Activated CD8-positive, alpha-beta memory T cell treated with anti-CD3 and anti-CD28 coated beads, Interleukin-2, amount 50 U/mL, for 1 hour (primary cell): ENCODE data around the gene KCTD14.
"Not testable (repeated sequence)": the region's sequence is repeated elsewhere in the genome, so short reads cannot be mapped to it uniquely, and the experiment has no call there.

Source experiments
- DNase-seq: peaks from one replicate; pipeline ENCODE4 v3.0.0-alpha.2; 2020; ENCODE audit errors: extremely low read depth

Gene KCTD14

DNA sequence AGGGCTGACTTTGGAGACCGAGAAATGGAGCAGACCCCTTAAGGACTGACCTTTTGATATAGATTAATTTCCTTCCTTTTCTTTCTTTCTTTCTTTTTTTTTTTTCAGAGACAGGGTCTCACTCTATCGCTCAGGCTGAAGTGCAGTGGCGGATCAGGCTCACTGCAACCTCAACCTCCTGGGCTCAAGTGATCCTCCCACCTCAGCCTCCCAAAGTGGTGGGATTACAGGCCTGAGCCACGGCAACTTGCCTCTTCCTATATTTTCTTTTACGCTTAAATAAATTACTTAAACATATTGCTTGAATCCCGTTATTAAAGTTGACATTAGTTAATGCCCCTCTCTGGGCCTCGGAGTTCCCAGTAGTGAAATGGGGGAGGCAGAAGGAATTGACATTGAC lies 350 bp upstream of the KCTD14 start:
- DNase-seq: no peak

DNA sequence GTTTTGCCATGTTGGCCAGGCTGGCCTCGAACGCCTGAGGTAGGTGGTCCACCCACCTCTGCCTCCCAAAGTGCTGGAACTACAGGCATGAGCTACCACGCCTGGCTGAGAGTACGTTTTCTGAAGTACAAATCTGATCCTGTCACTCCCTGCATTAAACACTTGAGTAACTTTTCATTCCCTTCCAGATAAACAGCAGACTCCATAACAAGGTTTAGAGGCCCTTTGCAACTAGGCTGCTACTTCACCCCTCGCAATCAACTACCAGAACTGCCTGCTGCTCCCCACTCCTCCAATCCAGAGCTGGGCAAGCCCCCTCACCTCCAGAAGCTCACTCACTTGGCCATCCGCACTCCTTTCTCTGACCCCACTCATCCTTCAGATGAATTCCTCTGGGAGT lies 1.5 kb downstream of the KCTD14 start:
- no peak for DNase-seq

DNA sequence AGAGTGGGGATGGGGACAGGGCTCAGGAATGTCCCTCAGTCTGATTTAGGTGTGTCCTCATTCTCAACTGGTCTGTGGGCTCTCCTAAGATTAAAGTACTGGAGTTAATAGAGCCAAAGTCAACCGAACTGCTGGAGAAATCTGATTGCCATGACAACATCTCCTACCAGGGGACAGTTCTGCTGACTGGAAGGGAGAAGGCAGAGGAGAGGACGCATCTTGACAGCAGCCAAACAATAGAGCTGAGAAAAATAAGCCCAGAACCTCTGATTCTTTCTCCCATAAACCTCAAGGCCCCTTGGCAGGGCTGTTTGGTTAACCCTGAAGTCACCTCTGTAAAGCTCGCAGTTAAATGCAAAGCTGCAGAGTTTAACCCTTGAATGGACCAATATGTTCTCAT lies 2.8 kb downstream of the KCTD14 start:
- no peak for DNase-seq

DNA sequence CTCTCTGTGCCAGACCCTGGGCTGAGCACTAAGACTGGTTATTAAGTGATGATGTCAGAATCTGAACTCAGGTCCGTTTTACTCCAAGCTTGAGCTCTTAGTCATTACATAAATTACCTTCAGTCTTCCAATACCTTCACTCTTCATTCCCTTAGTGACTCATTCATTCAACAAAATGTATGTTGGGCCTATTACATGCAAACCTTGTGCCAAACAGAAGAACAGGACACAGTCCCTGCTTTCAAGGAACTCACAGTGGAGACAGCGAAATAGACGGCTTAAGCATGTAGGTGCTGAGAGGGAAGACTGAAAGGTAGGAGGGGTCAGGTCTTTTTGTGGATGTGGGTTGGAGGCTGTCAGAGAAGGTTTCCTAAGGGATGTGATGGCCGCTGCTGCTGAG lies 3.3 kb downstream of the KCTD14 start:
- DNase-seq: no peak

DNA sequence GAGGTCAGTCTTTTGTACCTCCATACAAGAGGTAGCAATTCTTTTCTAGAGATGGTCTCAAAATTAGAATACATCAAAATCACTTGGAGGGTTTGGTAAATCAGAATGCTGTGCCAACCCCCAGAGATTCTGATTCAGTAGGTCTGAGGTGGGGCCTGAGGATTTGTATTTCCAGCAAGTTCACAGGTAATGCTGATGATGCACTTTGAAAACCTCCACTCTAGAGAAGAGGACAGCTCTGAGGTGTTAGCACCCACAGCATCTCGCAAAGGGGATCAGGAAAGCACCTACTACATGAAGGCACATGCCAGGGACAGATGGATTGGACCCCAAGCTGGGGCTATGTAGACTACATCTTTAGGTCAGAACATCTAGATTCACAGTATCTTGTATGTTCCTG lies 7.2 kb downstream of the KCTD14 start:
- DNase-seq: no peak

DNA sequence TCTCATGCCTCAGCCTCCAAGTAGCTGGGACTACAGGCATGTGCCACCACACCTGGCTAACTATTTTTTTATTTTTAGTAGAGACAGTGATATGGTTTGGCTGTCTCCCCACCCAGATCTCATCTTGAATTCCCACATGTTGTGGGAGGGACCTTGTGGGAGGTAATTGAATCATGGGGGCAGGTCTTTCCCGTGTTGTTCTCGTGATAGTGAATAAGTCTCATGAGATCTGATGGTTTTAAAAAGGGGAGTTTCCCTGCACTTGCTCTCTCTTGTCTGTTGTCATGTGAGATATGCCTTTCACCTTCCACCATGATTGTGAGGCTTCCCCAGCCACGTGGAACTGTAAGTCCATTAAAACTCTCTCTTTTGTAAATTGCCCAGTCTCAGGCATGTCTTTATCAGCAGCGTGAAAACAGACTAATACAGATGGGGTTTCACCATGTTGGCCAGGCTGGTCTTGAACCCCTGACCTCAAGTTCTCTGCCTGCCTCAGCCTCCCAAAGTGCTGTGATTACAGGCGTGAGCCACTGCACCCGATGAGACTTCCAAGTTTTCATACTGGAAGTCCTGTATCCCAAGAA lies 8.0 kb downstream of the KCTD14 start:
- not testable (repeated sequence) for DNase-seq

DNA sequence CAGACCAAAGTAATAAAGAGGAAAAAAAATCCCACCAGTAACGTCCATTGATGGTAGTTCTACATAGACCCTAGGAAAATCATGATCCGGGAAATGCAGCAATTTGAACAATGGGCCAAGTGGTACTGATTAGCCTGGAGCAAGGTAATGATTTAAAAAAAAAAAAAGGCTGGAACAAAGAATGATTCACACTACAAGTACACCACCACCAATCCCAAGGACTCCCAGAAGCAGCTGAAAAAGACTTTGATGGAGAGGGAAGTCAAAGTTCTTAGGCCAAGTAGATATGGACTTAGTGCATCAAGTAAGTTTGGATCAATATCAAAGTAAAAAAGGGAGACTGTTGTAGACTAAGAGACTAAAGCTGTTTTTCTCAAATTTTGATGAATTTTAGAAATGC lies 11.8 kb downstream of the KCTD14 start:
- DNase-seq: no peak

DNA sequence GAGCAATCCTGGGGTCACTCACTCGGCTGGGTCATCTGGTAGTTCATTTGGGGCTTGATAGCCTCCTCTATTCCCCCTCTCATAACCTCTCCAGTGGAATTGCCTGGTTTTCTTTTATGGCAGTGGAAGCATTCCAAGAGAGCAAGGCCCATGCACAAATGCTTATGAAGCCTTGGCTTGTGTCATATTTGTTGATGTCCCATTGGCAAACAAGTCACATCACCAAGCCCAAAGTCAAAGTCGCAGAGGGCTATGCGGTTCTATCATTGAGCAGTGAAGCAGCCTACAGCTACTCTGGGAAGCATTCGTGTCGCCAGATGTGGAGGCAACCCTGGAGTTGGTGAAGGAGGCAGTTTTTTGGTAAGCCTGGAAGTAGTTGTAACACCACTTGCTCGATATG lies 12.3 kb downstream of the KCTD14 start:
- no peak for DNase-seq

DNA sequence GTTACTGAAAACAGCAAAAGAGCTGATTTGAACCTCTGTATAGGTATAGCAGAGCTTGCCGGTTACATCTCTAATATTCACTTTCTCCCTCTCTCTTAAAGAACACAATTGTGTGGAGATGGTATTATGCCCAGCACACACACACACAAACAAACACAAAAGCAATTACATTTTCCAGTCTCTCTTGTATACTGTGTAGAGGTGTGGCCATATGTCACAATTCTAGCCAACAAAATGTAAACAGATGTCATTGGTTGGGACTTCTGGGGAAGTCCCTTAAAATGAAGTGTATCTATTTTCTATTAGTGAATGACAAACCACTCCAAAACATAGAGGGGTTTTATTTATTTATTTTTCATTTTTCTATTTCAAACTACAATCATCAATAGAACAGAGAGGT lies 12.8 kb downstream of the KCTD14 start:
- DNase-seq: no peak

DNA sequence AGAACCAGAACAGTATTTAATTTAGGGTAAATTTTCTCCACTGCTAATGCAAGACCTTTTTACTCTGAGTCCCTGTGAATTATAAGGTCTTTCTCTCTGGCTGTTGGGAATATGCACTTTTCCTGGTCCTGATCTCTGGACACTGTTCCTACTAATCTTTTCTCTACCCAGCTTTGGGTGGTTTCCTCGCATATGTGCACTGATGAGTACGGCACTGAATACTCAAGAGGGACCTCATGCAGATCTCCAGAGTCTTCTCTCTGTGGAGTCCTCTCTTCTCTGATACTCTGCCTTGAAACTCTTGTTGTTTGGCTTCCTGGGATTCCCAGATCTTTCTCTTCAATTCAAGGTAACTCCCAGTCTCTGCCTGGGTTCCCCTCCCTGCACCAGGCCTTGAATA lies 14.0 kb downstream of the KCTD14 start:
- no peak for DNase-seq

DNA sequence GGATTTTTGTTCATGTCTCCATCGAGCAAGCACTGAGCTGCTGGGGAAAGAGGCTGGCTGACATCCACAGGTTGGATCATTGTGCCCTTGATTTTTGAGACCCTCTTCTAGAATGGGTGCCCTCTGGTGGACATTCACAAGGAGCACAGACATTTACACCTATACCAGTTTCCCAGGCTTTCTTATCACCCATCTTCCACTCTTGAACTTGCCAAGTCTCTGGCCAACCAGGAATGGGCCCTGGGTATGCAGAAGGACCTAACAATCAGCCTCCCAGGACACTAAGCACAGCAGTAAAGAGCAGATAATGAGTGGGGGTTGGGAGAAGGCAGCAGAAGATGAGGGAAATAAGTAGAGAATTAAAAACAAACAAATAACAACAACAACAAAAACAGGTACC lies 22.9 kb downstream of the KCTD14 start:
- DNase-seq: no peak

DNA sequence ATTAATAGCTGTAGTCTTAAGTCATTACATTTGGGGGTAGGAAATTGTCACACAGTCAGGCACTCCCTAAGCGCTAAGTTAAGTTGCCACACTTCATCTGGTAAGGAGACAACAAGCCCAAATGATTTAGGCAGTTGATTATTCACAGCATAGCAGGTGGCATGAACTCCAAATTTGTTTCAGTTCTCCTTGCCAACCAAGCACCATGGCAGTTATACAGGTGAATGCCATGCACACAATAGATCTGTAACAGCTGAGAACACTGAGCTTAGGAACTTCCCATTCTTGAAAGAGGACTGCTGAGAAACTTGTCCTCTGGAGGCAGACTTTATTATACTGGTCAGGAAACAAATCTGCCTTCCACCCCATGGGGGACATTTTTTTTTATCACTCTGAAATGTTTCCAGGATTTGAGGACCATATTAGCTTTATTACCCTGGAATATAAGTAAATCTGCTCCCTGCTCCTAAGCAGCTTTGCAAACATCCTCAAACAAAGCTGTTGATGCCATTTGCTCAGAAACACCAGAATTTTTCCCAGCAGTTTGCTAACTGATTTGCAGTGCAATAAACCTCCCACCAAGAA lies 23.5 kb downstream of the KCTD14 start:
- no peak for DNase-seq

DNA sequence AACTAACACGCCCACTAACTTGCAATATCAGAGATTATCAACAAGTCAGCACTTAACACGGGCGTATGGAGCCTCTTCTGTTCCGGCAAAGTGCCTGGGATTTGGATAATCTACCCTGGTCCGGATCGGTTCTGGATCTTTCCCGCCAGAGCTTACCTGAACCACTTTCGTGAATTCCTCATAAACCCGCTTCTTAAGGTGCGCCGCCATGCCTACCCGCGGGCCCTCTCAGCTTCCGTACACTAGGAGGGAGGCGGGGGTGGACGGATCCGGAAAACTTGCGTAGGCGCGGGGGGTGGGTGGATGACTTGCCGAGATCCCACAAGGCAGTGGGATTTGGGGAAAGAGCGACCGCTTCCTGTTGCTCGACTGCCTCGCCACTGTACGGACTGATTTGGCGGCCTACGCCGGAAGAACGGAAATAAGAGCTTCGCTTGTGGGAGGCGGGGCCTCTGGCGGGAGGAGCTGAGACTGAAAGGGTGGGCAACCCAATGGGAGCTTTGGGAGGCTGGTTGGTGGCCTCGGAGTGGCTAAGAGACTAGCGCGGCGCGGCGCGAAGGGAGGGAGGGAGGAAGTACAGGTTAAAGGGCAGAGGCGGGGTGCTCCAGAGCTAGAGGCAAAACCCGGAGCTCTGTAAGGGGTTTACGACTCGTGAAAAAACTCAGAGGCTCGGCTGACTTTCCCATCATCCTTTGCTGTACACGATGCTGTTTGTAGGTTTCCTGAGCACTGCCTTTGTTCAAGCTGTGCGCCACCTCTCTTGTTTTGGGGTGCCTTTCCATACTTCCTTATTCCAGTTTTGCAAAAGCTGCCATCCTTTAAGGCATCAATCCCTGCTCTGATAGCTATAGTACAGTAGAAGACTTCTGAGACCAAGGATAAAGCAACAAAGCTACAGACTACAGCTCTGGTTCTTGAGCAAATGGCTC lies 28.4 kb downstream of the KCTD14 start, which contains the start of gene INTS4:
INTS4 (minus strand) TSS at position 235 of the 929 bp plus-strand sequence; CDS start at position 210, 25 bp downstream.
- peak; percentile 93 for DNase-seq

DNA sequence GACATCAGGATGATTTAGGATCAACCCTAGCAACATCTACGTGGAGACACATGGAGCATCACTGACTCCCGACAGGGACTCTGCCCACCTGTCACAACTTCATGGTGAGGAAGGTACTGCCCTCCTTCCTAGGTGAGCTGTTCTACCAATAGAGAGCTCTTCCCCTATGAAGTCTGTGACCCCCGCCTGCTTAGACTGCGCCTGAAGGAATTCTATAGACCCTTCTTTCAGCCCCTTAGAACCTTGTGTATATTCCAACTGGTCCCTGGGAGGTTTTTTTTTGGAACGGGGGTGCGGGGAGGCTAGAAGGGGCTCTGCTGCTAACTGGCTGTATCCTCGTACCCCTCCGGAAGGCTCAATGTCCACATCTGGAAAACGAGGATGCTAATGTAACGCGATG lies 29.2 kb downstream of the KCTD14 start:
- no peak for DNase-seq

DNA sequence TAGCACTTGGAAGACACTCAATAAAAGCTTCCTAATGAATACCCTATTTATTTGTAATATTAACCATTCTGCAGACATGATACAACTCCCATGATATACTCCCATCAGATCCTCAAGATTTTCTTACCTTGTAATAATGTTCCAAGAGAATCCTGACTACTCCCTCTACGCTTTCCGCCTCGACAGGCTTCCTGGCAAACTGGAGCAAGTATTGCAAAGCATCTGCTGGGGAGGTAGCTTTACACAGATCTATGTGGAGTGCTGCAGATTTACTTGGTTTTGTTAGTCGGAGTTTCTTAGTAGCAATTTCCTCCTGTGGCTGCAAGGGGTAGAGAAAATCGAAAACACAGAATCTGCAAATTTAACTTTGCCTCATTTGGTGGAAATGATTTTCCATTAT lies 32.1 kb downstream of the KCTD14 start:
- no peak for DNase-seq

DNA sequence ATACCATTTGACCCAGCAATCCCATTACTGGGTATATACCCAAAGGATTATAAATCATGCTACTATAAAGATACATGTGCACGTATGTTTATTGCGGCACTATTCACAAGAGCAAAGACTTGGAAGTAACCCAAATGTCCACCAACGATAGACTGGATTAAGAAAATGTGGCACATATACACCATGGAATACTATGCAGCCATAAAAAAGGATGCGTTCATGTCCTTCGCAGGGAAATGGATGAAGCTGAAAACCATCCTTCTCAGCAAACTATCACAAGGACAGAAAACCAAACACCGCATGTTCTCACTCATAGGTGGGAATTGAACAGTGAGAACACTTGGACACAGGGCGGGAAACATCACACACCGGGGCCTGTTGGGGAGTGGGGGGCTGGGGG lies 36.6 kb downstream of the KCTD14 start:
- DNase-seq: not testable (repeated sequence)

DNA sequence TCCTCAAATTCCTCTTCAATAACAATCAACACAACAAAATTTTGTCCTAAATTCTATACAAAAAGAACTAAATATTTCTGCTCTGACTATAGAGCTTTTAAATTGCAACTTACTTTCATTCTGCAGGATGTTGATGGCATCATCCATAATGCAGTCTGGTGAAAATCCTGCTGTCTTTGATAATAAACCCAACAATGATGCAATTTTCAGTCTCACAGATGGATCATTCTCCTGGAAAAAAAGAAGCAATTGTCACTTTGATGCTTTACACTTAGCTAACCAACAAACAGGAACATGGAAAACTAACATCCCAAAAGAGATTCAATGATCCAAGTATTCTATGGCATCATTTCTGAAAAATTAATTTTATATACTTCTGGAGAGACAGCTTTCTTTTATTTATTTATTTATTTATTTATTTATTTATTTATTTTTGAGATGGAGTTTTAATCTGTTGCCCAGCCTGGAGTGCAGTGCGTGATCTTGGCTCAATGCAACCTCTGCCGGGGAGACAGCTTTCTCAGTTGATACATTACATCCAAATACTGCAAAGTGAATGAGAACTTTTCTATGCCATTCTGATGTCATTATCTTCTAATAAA lies 41.6 kb downstream of the KCTD14 start:
- DNase-seq: no peak

DNA sequence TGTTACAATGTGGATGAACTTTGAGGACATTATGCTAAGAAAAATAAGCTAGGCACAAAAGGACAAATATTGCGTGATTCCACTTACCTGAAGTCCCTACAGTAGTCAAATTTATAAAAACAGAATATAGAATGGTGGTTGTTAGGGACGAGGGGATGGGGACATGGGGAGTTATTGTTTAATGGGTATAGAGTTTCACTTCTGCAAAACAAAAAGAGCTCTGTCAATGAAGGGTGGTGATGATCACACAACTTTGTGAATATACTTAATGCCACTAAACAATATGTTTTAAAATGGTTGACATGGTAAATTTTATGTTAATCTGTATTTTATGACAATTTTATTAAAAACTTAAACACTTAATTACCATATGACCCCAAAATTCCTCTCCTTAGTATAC lies 54.7 kb downstream of the KCTD14 start:
- no peak for DNase-seq

DNA sequence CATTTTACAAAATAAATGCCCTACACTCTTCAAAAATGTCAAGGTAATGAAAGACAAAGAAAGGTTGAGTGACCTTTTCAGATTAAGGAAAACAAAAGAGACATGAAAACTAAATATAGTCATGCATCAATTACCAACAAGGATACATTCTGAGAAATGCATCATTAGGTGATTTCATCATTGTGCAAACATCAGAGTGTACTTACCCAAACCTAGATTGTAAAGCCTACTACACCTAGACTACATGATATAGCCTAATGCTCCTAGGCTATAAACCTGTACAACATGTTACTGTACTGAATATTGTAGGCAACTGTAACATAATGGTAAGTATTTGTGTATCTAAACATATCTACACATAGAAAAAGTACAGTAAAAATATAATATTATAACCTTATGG lies 55.3 kb downstream of the KCTD14 start:
- no peak for DNase-seq

DNA sequence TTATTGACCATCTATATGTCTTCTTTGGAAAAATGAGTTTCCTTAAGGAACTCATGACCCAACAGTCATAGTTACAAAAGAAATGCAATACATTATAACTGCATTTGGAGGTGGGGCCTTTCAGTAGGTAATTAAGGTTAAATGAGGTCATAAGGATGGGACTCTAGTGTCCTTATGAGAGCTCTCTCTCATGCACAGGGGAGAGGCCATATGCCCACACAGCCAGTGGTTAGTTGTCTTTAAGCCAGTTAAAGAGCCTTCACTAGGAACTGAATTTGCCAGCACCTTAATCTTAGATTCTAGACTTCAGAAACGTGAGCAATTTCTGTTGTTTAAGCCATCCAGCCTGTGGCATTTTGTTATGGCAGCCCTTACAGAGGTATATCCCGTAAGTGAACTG lies 56.0 kb downstream of the KCTD14 start:
- DNase-seq: no peak

DNA sequence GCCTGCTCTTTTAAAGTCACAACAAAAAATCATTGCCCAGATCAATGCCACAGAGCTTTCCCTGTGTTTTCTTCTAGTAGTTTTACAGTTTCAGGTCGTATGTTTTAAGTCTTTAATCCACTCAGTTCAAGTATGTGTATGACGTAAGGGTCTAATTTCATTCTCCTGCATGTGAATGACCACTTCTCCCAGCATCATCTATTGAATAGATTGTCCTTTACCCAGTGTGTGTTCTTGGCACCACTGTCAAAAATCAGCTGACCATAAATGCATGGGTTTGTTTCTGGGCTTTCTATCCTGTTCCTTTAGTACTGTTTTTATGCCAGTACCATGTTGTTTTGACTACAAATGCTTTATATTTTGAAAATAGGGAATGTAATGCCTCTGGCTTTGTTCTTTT lies 56.7 kb downstream of the KCTD14 start:
- DNase-seq: no peak
